ENCODE results near the gene SLC25A13. TPM values are rescaled to one million over a fixed set of nuclear protein-coding genes. Genes with fewer than 3 reads are reported as not detected.
A peak's percentile ranks its signal among the peaks of the same experiment; 100 is the strongest.

Gene SLC25A13
- total and polyA plus RNA-seq, 9 of the 15 experiments (the other 6 are each of a cell fraction or from before 2014, with no cell fraction given) = 21.4 to 80.2 (median 58.7) TPM

- CTCF ChIA-PET (ENCODE audit: low intra/inter-chr PET ratio) = no interaction called here
- POLR2A ChIA-PET = interaction anchor here (1.3 kb wide), 1 partner anchor 11 kb away, joined by 3 read pairs; no protein-coding TSS in a partner anchor
- H3K36me3 ChIP-seq (ENCODE audit: control insufficient read depth, insufficient read depth, low read length) = peaks cover 35% of the 10 kb centered on the region
- no peaks in the 10 kb centered on the region for H3K9me3 ChIP-seq (replicated peaks; ENCODE audit: control insufficient read depth, insufficient read depth, low read depth, low read length)
- peaks cover 71% of the 10 kb centered on the region for H3K79me2 ChIP-seq (ENCODE audit: control insufficient read depth, insufficient read depth, low read length)
- H3K4me2 ChIP-seq (ENCODE audit: insufficient read depth, low read length) = peak overlapping the region; percentile 5; the same call in 1 of the 2 replicates
- peak overlapping the region in 1 of 2 experiments; percentile 72; a peak in 2 of 4 replicates for H3K9ac ChIP-seq (ENCODE audit: insufficient read depth in 1 of 2, low read depth in 2 of 2, low read length in 2 of 2)
- no peaks in the 10 kb centered on the region for H3K27me3 ChIP-seq (ENCODE audit: control insufficient read depth in 2 of 2, insufficient read depth in 2 of 2, low read length in 2 of 2)
- FAIRE-seq (no peak), ATAC-seq (peak; percentile 15), DNase-seq (ENCODE audit: extremely low read depth in 1 of 4, low spot score in 3 of 4) (peak in 1 of 4 experiments; percentile 34)
- H2AFZ ChIP-seq (ENCODE audit: low read depth, low read length) = no peak overlapping the region; the same call in 1 of the 2 replicates
- in situ Hi-C loops (cut with MboI) = no loop called here
- H3K4me1 ChIP-seq (replicated peaks in 1 of 2; ENCODE audit: control insufficient read depth in 2 of 2, insufficient read depth in 2 of 2, low read length in 2 of 2) = peaks cover 11 to 61% of the 10 kb centered on the region in 2 experiments
- no peaks in the 10 kb centered on the region for H4K20me1 ChIP-seq (replicated peaks; ENCODE audit: control insufficient read depth, insufficient read depth, low read length)
- peak overlapping the region; percentile 94 for H3K27ac ChIP-seq (ENCODE audit: extremely low read depth, low read depth, low read length)
- BruUV-seq (replicated peaks) = no TSS peak
- H3K9me1 ChIP-seq (ENCODE audit: control insufficient read depth, insufficient read depth, low read length) = no peaks in the 10 kb centered on the region
- no peak for TF ChIP-seq ZC3H4 (CRISPR knock-in tag; IDR thresholded peaks at IDR 0.05; ENCODE audit: borderline replicate concordance)
- TF ChIP-seq NONO (IDR thresholded peaks at IDR 0.05; ENCODE audit: low read depth in 2 of 2, low read length in 1 of 2) = no peak
- peak; percentile 36 for TF ChIP-seq MEIS2 (IDR thresholded peaks at IDR 0.05; ENCODE audit: partially characterized antibody)
- TF ChIP-seq TFAM (CRISPR knock-in tag; conservative IDR thresholded peaks at IDR 0.05) = no peak
- TF ChIP-seq SMC3 (conservative IDR thresholded peaks at IDR 0.05; ENCODE audit: insufficient read depth, low read depth, low read length) = no peak
- TF ChIP-seq HDAC2 (IDR thresholded peaks at IDR 0.05) = no peak
- TF ChIP-seq ZNF316 (IDR thresholded peaks at IDR 0.05) = 0 out of 2 replicates have a peak, but pooled peaks have one; percentile 17
- no peak for TF ChIP-seq LEF1 (IDR thresholded peaks at IDR 0.05)
- TF ChIP-seq FOXK1 (CRISPR knock-in tag; IDR thresholded peaks at IDR 0.05; ENCODE audit: borderline replicate concordance) = no peak
- no peak for TF ChIP-seq SMARCA5 (IDR thresholded peaks at IDR 0.05)
- TF ChIP-seq, protein P1, sequence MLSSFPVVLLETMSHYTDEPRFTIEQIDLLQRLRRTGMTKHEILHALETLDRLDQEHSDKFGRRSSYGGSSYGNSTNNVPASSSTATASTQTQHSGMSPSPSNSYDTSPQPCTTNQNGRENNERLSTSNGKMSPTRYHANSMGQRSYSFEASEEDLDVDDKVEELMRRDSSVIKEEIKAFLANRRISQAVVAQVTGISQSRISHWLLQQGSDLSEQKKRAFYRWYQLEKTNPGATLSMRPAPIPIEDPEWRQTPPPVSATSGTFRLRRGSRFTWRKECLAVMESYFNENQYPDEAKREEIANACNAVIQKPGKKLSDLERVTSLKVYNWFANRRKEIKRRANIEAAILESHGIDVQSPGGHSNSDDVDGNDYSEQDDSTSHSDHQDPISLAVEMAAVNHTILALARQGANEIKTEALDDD (IDR thresholded peaks at IDR 0.05) = 0 out of 2 replicates have a peak, but pooled peaks have one; percentile 38
- TF ChIP-seq, protein P2, sequence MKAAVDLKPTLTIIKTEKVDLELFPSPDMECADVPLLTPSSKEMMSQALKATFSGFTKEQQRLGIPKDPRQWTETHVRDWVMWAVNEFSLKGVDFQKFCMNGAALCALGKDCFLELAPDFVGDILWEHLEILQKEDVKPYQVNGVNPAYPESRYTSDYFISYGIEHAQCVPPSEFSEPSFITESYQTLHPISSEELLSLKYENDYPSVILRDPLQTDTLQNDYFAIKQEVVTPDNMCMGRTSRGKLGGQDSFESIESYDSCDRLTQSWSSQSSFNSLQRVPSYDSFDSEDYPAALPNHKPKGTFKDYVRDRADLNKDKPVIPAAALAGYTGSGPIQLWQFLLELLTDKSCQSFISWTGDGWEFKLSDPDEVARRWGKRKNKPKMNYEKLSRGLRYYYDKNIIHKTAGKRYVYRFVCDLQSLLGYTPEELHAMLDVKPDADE (conservative IDR thresholded peaks at IDR 0.05; ENCODE audit: control insufficient read depth, low read depth, low read length) = no peak
- TF ChIP-seq ZEB2 (IDR thresholded peaks at IDR 0.05) = no peak
- TF ChIP-seq CHCHD3 (CRISPR knock-in tag; IDR thresholded peaks at IDR 0.05) = peak; percentile 6; the same call in 1 of the 2 replicates
- no peak for TF ChIP-seq FIP1L1 (IDR thresholded peaks at IDR 0.05; ENCODE audit: low read depth, low read length, poor library complexity, severe bottlenecking)
- no peak for TF ChIP-seq KAT7 (CRISPR knock-in tag; IDR thresholded peaks at IDR 0.05; ENCODE audit: borderline replicate concordance)
- TF ChIP-seq RFX7 (CRISPR knock-in tag; IDR thresholded peaks at IDR 0.05) = no peak
- TF ChIP-seq XRCC5 (IDR thresholded peaks at IDR 0.05; ENCODE audit: low read depth, low read length) = no peak
- no peak for TF ChIP-seq ARID2 (IDR thresholded peaks at IDR 0.05)
- TF ChIP-seq PKNOX1 (IDR thresholded peaks at IDR 0.05) = peak; percentile 72
- no peak for TF ChIP-seq EP300 (IDR thresholded peaks at IDR 0.05; ENCODE audit: low read length)
- no peak overlapping the region for H3K4me3 ChIP-seq
- intact Hi-C loops (cut with micrococcal nuclease) = no loop called here
- 12% methylated on average over 2 of the region's 2 CpGs for WGBS (ENCODE audit: insufficient coverage, low coverage, missing lambda C conversion rate)
Measured at GRCh38 chr7:96235281-96235680, 86.6 kb downstream of the SLC25A13 start.

Measured in K562 (cell line).